ENCODE data around the gene HSD17B12. TPM values are rescaled to one million over a fixed set of nuclear protein-coding genes. Genes with fewer than 3 reads are reported as not detected.

HSD17B12 gene
- total RNA-seq, 1 experiment from 2014 or later = 106 TPM

DNA sequence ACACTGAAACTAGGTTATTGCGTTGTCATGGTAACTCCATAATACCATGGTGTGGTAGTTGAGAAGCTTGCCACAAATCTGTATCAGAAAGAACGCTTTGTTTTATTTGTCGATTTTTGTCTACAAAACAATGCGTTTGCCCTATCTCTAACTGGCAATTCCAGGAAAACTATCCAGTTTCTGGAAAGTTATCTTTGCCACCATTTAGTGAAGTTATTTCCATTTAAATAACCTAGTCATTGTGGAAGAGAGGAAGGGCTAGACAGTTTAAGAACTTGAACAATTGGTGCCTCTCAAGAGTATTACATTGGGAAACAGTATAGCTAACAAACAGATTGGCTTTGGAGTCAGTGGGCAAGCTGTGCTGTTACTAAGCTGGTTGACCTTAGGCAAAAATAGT lies 7.9 kb downstream of the HSD17B12 start:
- Histone ChIP-seq H3K4me3 (ENCODE audit: low read depth in 2 of 2, low read length in 2 of 2) (no peak overlapping the region), H3K27me3 (ENCODE audit: control insufficient read depth, insufficient read depth, low read length) (no peaks in the 10 kb centered on the region), H3K27ac (ENCODE audit: low read length) (no peak overlapping the region), H3K4me1 (ENCODE audit: control insufficient read depth, insufficient read depth, low read length) (no peaks in the 10 kb centered on the region), H3K36me3 (ENCODE audit: control insufficient read depth, insufficient read depth, low read length) (peaks cover 4% of the 10 kb centered on the region; the same call in 1 of the 2 replicates), H3K9me3 (ENCODE audit: control insufficient read depth, insufficient read depth, low read depth, low read length) (no peaks in the 10 kb centered on the region)
- intact Hi-C loops (cut with micrococcal nuclease; ENCODE audit: unreplicated experiment) (no loop called here), in situ Hi-C loops (cut with HindIII; ENCODE audit: low pct_unique_long_range_greater_than_20kb, low sequenced_read_pairs) (no loop called here)
- ChIA-PET CTCF (no interaction called here), POLR2A (no interaction called here)
- ATAC-seq (no peak), DNase-seq (ENCODE audit: low read depth, low spot score) (no peak)
- TF ChIP-seq TCF7L2 (IDR thresholded peaks at IDR 0.05; ENCODE audit: low read depth, low read length) = no peak
- no peak for TF ChIP-seq SIN3A (IDR thresholded peaks at IDR 0.05; ENCODE audit: borderline replicate concordance, insufficient read depth, low read depth, low read length)
- no peak for TF ChIP-seq CTCF (IDR thresholded peaks at IDR 0.05)
- no peak for TF ChIP-seq POLR2AphosphoS5 (IDR thresholded peaks at IDR 0.05; ENCODE audit: low read depth, low read length)
- TF ChIP-seq, protein P1, sequence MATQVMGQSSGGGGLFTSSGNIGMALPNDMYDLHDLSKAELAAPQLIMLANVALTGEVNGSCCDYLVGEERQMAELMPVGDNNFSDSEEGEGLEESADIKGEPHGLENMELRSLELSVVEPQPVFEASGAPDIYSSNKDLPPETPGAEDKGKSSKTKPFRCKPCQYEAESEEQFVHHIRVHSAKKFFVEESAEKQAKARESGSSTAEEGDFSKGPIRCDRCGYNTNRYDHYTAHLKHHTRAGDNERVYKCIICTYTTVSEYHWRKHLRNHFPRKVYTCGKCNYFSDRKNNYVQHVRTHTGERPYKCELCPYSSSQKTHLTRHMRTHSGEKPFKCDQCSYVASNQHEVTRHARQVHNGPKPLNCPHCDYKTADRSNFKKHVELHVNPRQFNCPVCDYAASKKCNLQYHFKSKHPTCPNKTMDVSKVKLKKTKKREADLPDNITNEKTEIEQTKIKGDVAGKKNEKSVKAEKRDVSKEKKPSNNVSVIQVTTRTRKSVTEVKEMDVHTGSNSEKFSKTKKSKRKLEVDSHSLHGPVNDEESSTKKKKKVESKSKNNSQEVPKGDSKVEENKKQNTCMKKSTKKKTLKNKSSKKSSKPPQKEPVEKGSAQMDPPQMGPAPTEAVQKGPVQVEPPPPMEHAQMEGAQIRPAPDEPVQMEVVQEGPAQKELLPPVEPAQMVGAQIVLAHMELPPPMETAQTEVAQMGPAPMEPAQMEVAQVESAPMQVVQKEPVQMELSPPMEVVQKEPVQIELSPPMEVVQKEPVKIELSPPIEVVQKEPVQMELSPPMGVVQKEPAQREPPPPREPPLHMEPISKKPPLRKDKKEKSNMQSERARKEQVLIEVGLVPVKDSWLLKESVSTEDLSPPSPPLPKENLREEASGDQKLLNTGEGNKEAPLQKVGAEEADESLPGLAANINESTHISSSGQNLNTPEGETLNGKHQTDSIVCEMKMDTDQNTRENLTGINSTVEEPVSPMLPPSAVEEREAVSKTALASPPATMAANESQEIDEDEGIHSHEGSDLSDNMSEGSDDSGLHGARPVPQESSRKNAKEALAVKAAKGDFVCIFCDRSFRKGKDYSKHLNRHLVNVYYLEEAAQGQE (IDR thresholded peaks at IDR 0.05; ENCODE audit: insufficient read depth in 1 of 2, low read depth in 2 of 2, low read length in 1 of 2) = no peak
- no TSS peak for BruUV-seq (replicated peaks)

DNA sequence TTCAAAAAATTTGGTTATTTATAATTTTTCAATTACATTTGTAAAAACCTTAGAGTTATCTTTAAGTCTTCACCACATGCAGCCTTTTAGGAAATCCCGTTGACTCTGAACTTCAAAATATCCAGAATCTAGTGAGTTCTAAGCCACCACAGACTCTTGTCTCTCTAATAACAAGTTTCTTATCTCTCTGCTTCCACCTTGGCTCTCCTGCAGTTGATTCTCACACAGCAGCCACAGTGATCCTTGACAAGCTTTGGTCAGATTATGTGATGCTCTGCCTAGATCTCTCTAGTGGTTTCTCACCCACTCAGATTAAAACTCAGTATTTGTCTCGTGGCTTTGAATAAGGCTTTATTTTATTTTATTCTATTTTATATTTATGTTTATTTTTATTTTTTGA lies 8.6 kb downstream of the HSD17B12 start:
- no peak for ATAC-seq
- BruUV-seq (replicated peaks) = no TSS peak
- in situ Hi-C loops (cut with HindIII; ENCODE audit: low pct_unique_long_range_greater_than_20kb, low sequenced_read_pairs) = no loop called here
- ChIA-PET CTCF (no interaction called here), POLR2A (no interaction called here)
- DNase-seq (ENCODE audit: low read depth, low spot score) = no peak
- intact Hi-C loops (cut with micrococcal nuclease; ENCODE audit: unreplicated experiment) = no loop called here
- H3K4me1 ChIP-seq (ENCODE audit: control insufficient read depth, insufficient read depth, low read length) = no peaks in the 10 kb centered on the region
- H3K9me3 ChIP-seq (ENCODE audit: control insufficient read depth, insufficient read depth, low read depth, low read length) = no peaks in the 10 kb centered on the region
- H3K27me3 ChIP-seq (ENCODE audit: control insufficient read depth, insufficient read depth, low read length) = no peaks in the 10 kb centered on the region
- H3K27ac ChIP-seq (ENCODE audit: low read length) = no peak overlapping the region
- TF ChIP-seq CTCF (IDR thresholded peaks at IDR 0.05) = no peak
- TF ChIP-seq POLR2AphosphoS5 (IDR thresholded peaks at IDR 0.05; ENCODE audit: low read depth, low read length) = no peak
- no peak for TF ChIP-seq TCF7L2 (IDR thresholded peaks at IDR 0.05; ENCODE audit: low read depth, low read length)
- TF ChIP-seq, protein P1 (IDR thresholded peaks at IDR 0.05; ENCODE audit: insufficient read depth in 1 of 2, low read depth in 2 of 2, low read length in 1 of 2) = no peak
- TF ChIP-seq SIN3A (IDR thresholded peaks at IDR 0.05; ENCODE audit: borderline replicate concordance, insufficient read depth, low read depth, low read length) = no peak
- no peak overlapping the region for H3K4me3 ChIP-seq (ENCODE audit: low read depth in 2 of 2, low read length in 2 of 2)
- H3K36me3 ChIP-seq (ENCODE audit: control insufficient read depth, insufficient read depth, low read length) = peaks cover 4% of the 10 kb centered on the region; the same call in 1 of the 2 replicates

Data from Panc1 (cell line).